WTC11 (cell line): ENCODE measurements around the gene PPP2R5A. TPM values are rescaled to one million over a fixed set of nuclear protein-coding genes. Genes with fewer than 3 reads are reported as not detected.

Experiments
- total RNA-seq: library from RNA; stranded (reverse); gene quantifications from 3 replicates; pipeline ENCODE4 v1.2.3, GENCODE V29; 2021

PPP2R5A gene
- total RNA-seq, 1 experiment from 2014 or later = 35.9 TPM

Other genes with a start within 250 kb of the PPP2R5A start
- gene INTS7, start 249.9 kb upstream of the PPP2R5A start, total RNA-seq = 16.3 to 17.3 TPM (median 17.2 TPM) in 3 replicates
- 38.8 to 52.3 TPM (median 43.0 TPM) in 3 replicates for gene DTL, start 249.7 kb upstream of the PPP2R5A start, total RNA-seq
- 15.0 to 19.5 TPM (median 15.7 TPM) in 3 replicates for gene PACC1, start 129.5 kb downstream of the PPP2R5A start, total RNA-seq
- gene NENF, start 147.5 kb downstream of the PPP2R5A start, total RNA-seq = 26.2 to 28.1 TPM (median 27.3 TPM) in 3 replicates